GM12878 (cell line): ENCODE measurements around the gene LAMB4. TPM values are rescaled to one million over a fixed set of nuclear protein-coding genes. Genes with fewer than 3 reads are reported as not detected.

ENCODE experiments used
- ATAC-seq: fragments of 200-7000 bp; cut with Tn5 transposase; 3 replicates; pipeline ENCODE4 v1.9.1; 2020; ENCODE audit warnings: mild to moderate bottlenecking, moderate library complexity
- BruUV-seq: library from RNA; stranded (reverse); fragments of 400-500 nt; replicated peaks from 2 replicates; lab custom pipeline; 2021; lab: Mats Ljungman, UMichigan
- CTCF ChIA-PET: fragments of 300-600 bp; sonication (Branson Sonifier 250); formaldehyde crosslinking; extraction: SDS; loops from one replicate; lab custom pipeline; 2021; ENCODE audit warnings: inconsistent platforms; lab: Yijun Ruan, JAX
- POLR2A ChIA-PET: fragments of 350-600 bp; formaldehyde crosslinking; extraction: SDS; loops from one replicate; lab custom pipeline; 2021; ENCODE audit warnings: inconsistent platforms; lab: Charles Lee
- RAD21 ChIA-PET: fragments of 300-600 bp; sonication (Branson Sonifier 250); formaldehyde crosslinking; loops from one replicate; lab custom pipeline; 2023; ENCODE audit warnings: antibody characterized with exemption; ENCODE audit not compliant: unreplicated experiment; lab: Charles Lee
- SMC1A ChIA-PET: fragments of 300-600 bp; sonication (Branson Sonifier 250); formaldehyde crosslinking; loops from one replicate; lab custom pipeline; 2023; ENCODE audit not compliant: unreplicated experiment, uncharacterized antibody; lab: Charles Lee
- DNase-seq: peaks from one replicate; pipeline ENCODE4 v3.0.0-alpha.2; 2011; ENCODE audit warnings: low read depth, low spot score
- FAIRE-seq: peaks from 3 replicates; lab custom pipeline; 2011; peaks lifted over from hg19 to GRCh38; lab: Jason Lieb, UNC
- H2AFZ ChIP-seq: 2 replicates; pipeline ENCODE4 v1.6.0; 2011; ENCODE audit warnings: low read depth, low read length, control low read depth; ENCODE audit not compliant: control insufficient read depth
- H3K27ac ChIP-seq: 2 replicates; pipeline ENCODE4 v1.5.1; 2011; ENCODE audit warnings: control low read depth; ENCODE audit not compliant: control insufficient read depth, insufficient read depth
- H3K27me3 ChIP-seq, 2 experiments: replicated peaks in 1 of 2; 2 replicates each; pipeline versions ENCODE4 v1.6.0 to v1.6.1; 2011; ENCODE audit warnings: low read length in 1 of 2; ENCODE audit not compliant: control insufficient read depth in 2 of 2, insufficient read depth in 2 of 2
- H3K36me3 ChIP-seq, 2 experiments: 2 replicates each; pipeline ENCODE4 v1.5.1; 2011; ENCODE audit warnings: low read length in 1 of 2; ENCODE audit not compliant: control insufficient read depth in 2 of 2, insufficient read depth in 2 of 2
- H3K4me1 ChIP-seq: 2 replicates; pipeline ENCODE4 v1.6.1; 2011; ENCODE audit warnings: mild to moderate bottlenecking, low read length, moderate library complexity, mixed read lengths; ENCODE audit not compliant: control insufficient read depth, insufficient read depth
- H3K4me2 ChIP-seq: 2 replicates; pipeline ENCODE4 v1.6.0; 2011; ENCODE audit warnings: control low read depth; ENCODE audit not compliant: control insufficient read depth, insufficient read depth
- H3K4me3 ChIP-seq: fragments of 200-600 bp; sonication (generic); 2 replicates; pipeline ENCODE4 v1.5.1; 2016
- H3K79me2 ChIP-seq: 2 replicates; pipeline ENCODE4 v1.6.0; 2011; ENCODE audit warnings: low read length; ENCODE audit not compliant: control insufficient read depth, insufficient read depth
- H3K9ac ChIP-seq: 2 replicates; pipeline ENCODE4 v1.8.0; 2011; ENCODE audit warnings: low read length, control low read depth, mixed read lengths; ENCODE audit not compliant: control insufficient read depth, insufficient read depth
- H3K9me3 ChIP-seq: replicated peaks from 3 replicates; pipeline ENCODE4 v1.5.1; 2011; ENCODE audit warnings: mild to moderate bottlenecking, low read length; ENCODE audit not compliant: control insufficient read depth, insufficient read depth
- H4K20me1 ChIP-seq: 2 replicates; pipeline ENCODE4 v1.6.0; 2011; ENCODE audit not compliant: control insufficient read depth, insufficient read depth
- CHD1 ChIP-seq: IDR thresholded peaks from 2 replicates; pipeline ENCODE4 v1.6.1; 2012; ENCODE audit warnings: low read depth, low read length, improper control_type of control experiment
- EP300 ChIP-seq, 2 experiments: fragments of 150-350 bp in 1 of 2; IDR thresholded peaks; 2 replicates each; pipeline ENCODE4 v1.6.1; 2011 to 2012; ENCODE audit warnings: low read depth in 2 of 2, low read length in 2 of 2, borderline replicate concordance in 1 of 2, improper control_type of control experiment in 1 of 2, inconsistent platforms in 1 of 2; ENCODE audit not compliant: control insufficient read depth in 1 of 2
- HDAC6 ChIP-seq: fragments of 200-600 bp; sonication (generic); IDR thresholded peaks from one replicate; pipeline ENCODE4 v1.8.0; 2017; ENCODE audit warnings: antibody characterized with exemption; ENCODE audit not compliant: unreplicated experiment
- LARP7 ChIP-seq: fragments of 450-650 bp; IDR thresholded peaks from 2 replicates; pipeline ENCODE4 v1.6.1; 2017; ENCODE audit warnings: mild to moderate bottlenecking
- MTA3 ChIP-seq: IDR thresholded peaks from 2 replicates; pipeline ENCODE4 v1.6.1; 2012; ENCODE audit warnings: low read length, inconsistent platforms, borderline replicate concordance
- MYC ChIP-seq: IDR thresholded peaks from 2 replicates; pipeline ENCODE4 v1.6.1; 2011; ENCODE audit warnings: mild to moderate bottlenecking, low read length, moderate library complexity, inconsistent platforms; ENCODE audit not compliant: insufficient read depth, insufficient replicate concordance, insufficient read length, severe bottlenecking
- NBN ChIP-seq: fragments of 450-650 bp; IDR thresholded peaks from 2 replicates; pipeline ENCODE4 v1.6.1; 2016
- NRF1 ChIP-seq: conservative IDR thresholded peaks from 2 replicates; pipeline ENCODE4 v1.6.1; 2011; ENCODE audit warnings: mild to moderate bottlenecking, low read depth, low read length, improper control_type of control experiment
- PAX8 ChIP-seq: fragments of 450-650 bp; IDR thresholded peaks from 2 replicates; pipeline ENCODE4 v1.6.1; 2017; ENCODE audit warnings: mild to moderate bottlenecking, moderate library complexity
- SMARCA5 ChIP-seq: fragments of 450-650 bp; IDR thresholded peaks from 2 replicates; pipeline ENCODE4 v1.6.1; 2017; ENCODE audit warnings: mild to moderate bottlenecking
- TARDBP ChIP-seq: IDR thresholded peaks from 2 replicates; pipeline ENCODE4 v1.6.1; 2016; ENCODE audit warnings: borderline replicate concordance
- WGBS: methylation state at CpG from one replicate; pipeline ENCODE4 v1.1.6; 2016; ENCODE audit warnings: low lambda C conversion rate; ENCODE audit not compliant: insufficient replicate concordance, insufficient coverage; ENCODE audit errors: missing lambda C conversion rate; 5-methylcytosine and 5-hydroxymethylcytosine counted together
- in situ Hi-C: fragments of 300-500 bp; cut with MboI; formaldehyde crosslinking; loops from 9 replicates; pipeline ENCODE4 v1.14.3; 2018; ENCODE audit warnings: mixed read lengths
- intact Hi-C: fragments of 100-400 bp; cut with micrococcal nuclease; formaldehyde crosslinking; loops from one replicate; pipeline ENCODE4 v1.14.2; 2022; ENCODE audit not compliant: unreplicated experiment
- polyA plus RNA-seq, 11 experiments: library from polyadenylated mRNA; depleted of rRNA in 4 of 11; unstranded in 6 of 11; stranded (reverse) in 5 of 11; fragments of >200 nt; fragmentation: Nextera tagmentation in 4 of 11; fragmentation: Illumina TruSeq in 1 of 11; extraction: Ambion mirVana in 4 of 11; extraction: Trizol in 1 of 11; gene quantifications; 1 replicate in 1 of 11; 2 replicates in 10 of 11; pipeline versions ENCODE4 v1.2.1 to v1.2.3, GENCODE V29; 2011 to 2016; ENCODE audit warnings: inconsistent platforms in 2 of 11, missing spikeins in 2 of 11, low read depth in 1 of 11
- total RNA-seq, 4 experiments: library from RNA; depleted of rRNA in 3 of 4; stranded (reverse); fragments of >200 nt in 3 of 4; fragmentation: Illumina TruSeq in 1 of 4; extraction: Trizol in 1 of 4; gene quantifications; 2 replicates each; pipeline versions ENCODE4 v1.2.1 to v1.2.3, GENCODE V29; 2013 to 2021
- TF ChIP-seq, protein P1 (sequence below), 3 experiments: IDR thresholded peaks in 2 of 3; conservative IDR thresholded peaks in 1 of 3; 2 replicates each; pipeline ENCODE4 v1.5.1; 2011; ENCODE audit warnings: low read depth in 3 of 3, low read length in 3 of 3, mild to moderate bottlenecking in 3 of 3, control low read depth in 2 of 3, moderate library complexity in 2 of 3, inconsistent platforms in 1 of 3, mixed read lengths in 1 of 3; ENCODE audit not compliant: control insufficient read depth in 2 of 3, insufficient read depth in 1 of 3; ENCODE audit errors: extremely low read depth in 1 of 3

LAMB4 gene
- total and polyA plus RNA-seq, 10 of the 15 experiments (the other 5 are each of a cell fraction or from before 2014, with no cell fraction given) = 0.04 to 0.06 TPM; not detected in 8

DNA sequence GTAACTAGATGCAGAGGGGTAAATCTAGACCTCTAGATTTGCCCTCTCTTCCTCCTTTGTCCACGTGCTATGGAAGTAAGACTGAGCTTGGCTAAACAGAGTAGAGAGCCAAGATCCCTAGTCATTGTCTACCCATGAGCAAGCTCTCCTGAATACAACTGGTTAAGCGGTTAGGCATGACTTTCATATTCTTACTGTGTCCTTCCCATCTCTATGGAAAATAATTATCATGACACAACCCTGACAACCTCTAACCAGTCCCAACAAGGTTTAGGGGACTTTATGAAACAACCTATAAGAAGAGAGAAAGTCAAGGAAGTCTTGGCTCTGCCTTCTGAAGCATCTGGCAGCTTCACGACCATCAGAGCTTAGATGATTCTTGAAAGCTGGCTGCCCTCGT, 7.8 kb upstream of the LAMB4 start:
- no peak overlapping the region for H3K4me2 ChIP-seq
- no peak for TF ChIP-seq SMARCA5
- no peak for TF ChIP-seq NBN
- TF ChIP-seq NRF1 = no peak
- TF ChIP-seq HDAC6 = no peak
- no peak for TF ChIP-seq LARP7
- TF ChIP-seq TARDBP = no peak
- no peak for TF ChIP-seq MTA3
- TF ChIP-seq, protein P1, sequence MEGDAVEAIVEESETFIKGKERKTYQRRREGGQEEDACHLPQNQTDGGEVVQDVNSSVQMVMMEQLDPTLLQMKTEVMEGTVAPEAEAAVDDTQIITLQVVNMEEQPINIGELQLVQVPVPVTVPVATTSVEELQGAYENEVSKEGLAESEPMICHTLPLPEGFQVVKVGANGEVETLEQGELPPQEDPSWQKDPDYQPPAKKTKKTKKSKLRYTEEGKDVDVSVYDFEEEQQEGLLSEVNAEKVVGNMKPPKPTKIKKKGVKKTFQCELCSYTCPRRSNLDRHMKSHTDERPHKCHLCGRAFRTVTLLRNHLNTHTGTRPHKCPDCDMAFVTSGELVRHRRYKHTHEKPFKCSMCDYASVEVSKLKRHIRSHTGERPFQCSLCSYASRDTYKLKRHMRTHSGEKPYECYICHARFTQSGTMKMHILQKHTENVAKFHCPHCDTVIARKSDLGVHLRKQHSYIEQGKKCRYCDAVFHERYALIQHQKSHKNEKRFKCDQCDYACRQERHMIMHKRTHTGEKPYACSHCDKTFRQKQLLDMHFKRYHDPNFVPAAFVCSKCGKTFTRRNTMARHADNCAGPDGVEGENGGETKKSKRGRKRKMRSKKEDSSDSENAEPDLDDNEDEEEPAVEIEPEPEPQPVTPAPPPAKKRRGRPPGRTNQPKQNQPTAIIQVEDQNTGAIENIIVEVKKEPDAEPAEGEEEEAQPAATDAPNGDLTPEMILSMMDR (IDR thresholded peaks at IDR 0.05 in 2 of 3, conservative IDR thresholded peaks at IDR 0.05 in 1 of 3; ENCODE audit: control insufficient read depth in 2 of 3, extremely low read depth in 1 of 3, insufficient read depth in 1 of 3, low read depth in 3 of 3, low read length in 3 of 3) = no peak
- no peak for TF ChIP-seq CHD1
- TF ChIP-seq EP300 (IDR thresholded peaks at IDR 0.05; ENCODE audit: borderline replicate concordance in 1 of 2, control insufficient read depth in 1 of 2, low read depth in 2 of 2, low read length in 2 of 2) = no peak
- TF ChIP-seq MYC = no peak
- TF ChIP-seq PAX8 = no peak
- 25% methylated on average over 4 of the region's 4 CpGs for WGBS
- H3K36me3 ChIP-seq = no peaks in the 10 kb centered on the region
- H4K20me1 ChIP-seq = no peaks in the 10 kb centered on the region
- ChIA-PET POLR2A (interaction anchor here (0.6 to 1.0 kb wide), 4 partner anchors 14 to 331 kb away, joined by 3 to 7 read pairs (median 4); no protein-coding TSS in a partner anchor), CTCF (interaction anchor here (0.9 to 8.3 kb wide), 5 partner anchors 8 to 24 kb away, joined by 3 to 85 read pairs (median 7); no protein-coding TSS in a partner anchor), SMC1A (interaction anchor here (1.2 to 10.3 kb wide), 8 partner anchors 7 to 33 kb away, joined by 3 to 122 read pairs (median 6); no protein-coding TSS in a partner anchor), RAD21 (interaction anchor here (0.9 to 1.8 kb wide), 7 partner anchors 10 to 359 kb away, joined by 3 to 6 read pairs (median 3); no protein-coding TSS in a partner anchor)
- no peak overlapping the region for H3K27ac ChIP-seq
- H3K9ac ChIP-seq = no peak overlapping the region
- intact Hi-C loops = no loop called here
- in situ Hi-C loops = no loop called here
- ATAC-seq (no peak), DNase-seq (no peak), FAIRE-seq (no peak)
- no peak overlapping the region for H3K4me3 ChIP-seq
- no peak overlapping the region for H2AFZ ChIP-seq
- peaks cover 18% of the 10 kb centered on the region for H3K4me1 ChIP-seq
- H3K9me3 ChIP-seq = no peaks in the 10 kb centered on the region
- H3K79me2 ChIP-seq = no peaks in the 10 kb centered on the region
- H3K27me3 ChIP-seq = no peaks in the 10 kb centered on the region
- BruUV-seq = no TSS peak
